Transverse colon (tissue), 4 donors: ENCODE results near the gene NFILZ. TPM values are rescaled to one million over a fixed set of nuclear protein-coding genes. Genes with fewer than 3 reads are reported as not detected.

Experiments used
- DNase-seq: peaks from one replicate; pipeline ENCODE4 v3.0.0-alpha.2; 2019
- H3K27ac ChIP-seq, 4 donors: fragments of 200-600 bp; sonication (generic); 2 replicates each; pipeline ENCODE4 v1.5.1; 2016 to 2018; ENCODE audit warnings: inconsistent platforms in 4 of 4
- H3K27me3 ChIP-seq: fragments of 200-600 bp; sonication (generic); 2 replicates; pipeline ENCODE4 v1.5.1; 2017; ENCODE audit warnings: inconsistent platforms
- H3K36me3 ChIP-seq, 4 donors: fragments of 200-600 bp; sonication (generic); 2 replicates each; pipeline ENCODE4 v1.5.1; 2017 to 2019; ENCODE audit warnings: inconsistent platforms in 4 of 4
- H3K4me1 ChIP-seq, 4 donors: fragments of 200-600 bp; sonication (generic); 2 replicates each; pipeline ENCODE4 v1.5.1; 2017 to 2020; ENCODE audit warnings: inconsistent platforms in 4 of 4
- H3K4me3 ChIP-seq, 4 donors: fragments of 200-600 bp; sonication (generic); 1 replicate in 1 of 4; 2 replicates in 3 of 4; pipeline versions ENCODE4 v1.5.1 to v1.6.1; 2017 to 2019; ENCODE audit warnings: inconsistent platforms in 4 of 4
- H3K9me3 ChIP-seq, 2 donors: fragments of 200-600 bp; sonication (generic); 2 replicates each; pipeline ENCODE4 v1.5.1; 2017 to 2019; ENCODE audit warnings: inconsistent platforms in 2 of 2
- CTCF ChIP-seq, 5 experiments: fragments of 200-600 bp in 3 of 5; fragments of 450-650 bp in 2 of 5; sonication (generic) in 3 of 5; IDR thresholded peaks; 1 replicate in 2 of 5; 2 replicates in 3 of 5; pipeline ENCODE4 v1.5.1; 2016 to 2017; ENCODE audit warnings: antibody characterized with exemption in 5 of 5, inconsistent platforms in 3 of 5, mild to moderate bottlenecking in 2 of 5, moderate library complexity in 1 of 5
- EP300 ChIP-seq: sonication (generic); formaldehyde crosslinking; IDR thresholded peaks from one replicate; pipeline ENCODE4 v1.6.1; 2017; ENCODE audit warnings: antibody characterized with exemption, low read depth
- POLR2A ChIP-seq: fragments of 450-650 bp; IDR thresholded peaks from one replicate; pipeline ENCODE4 v1.6.1; 2016; ENCODE audit warnings: antibody characterized with exemption, mild to moderate bottlenecking, moderate library complexity
- POLR2AphosphoS5 ChIP-seq, 3 donors: sonication (generic); formaldehyde crosslinking; IDR thresholded peaks; one replicate each; pipeline ENCODE4 v1.6.1; 2016; ENCODE audit warnings: antibody characterized with exemption in 3 of 3
- WGBS, 2 donors: methylation state at CpG; one replicate each; pipeline ENCODE4 v1.1.5; 2018; ENCODE audit warnings: low coverage in 1 of 2; 5-methylcytosine and 5-hydroxymethylcytosine counted together
- in situ Hi-C, 4 donors: fragments of 200-750 bp; cut with MboI; loops; one replicate each; pipeline versions ENCODE4 v1.15.0 to v1.15.1; 2017; ENCODE audit warnings: low sequenced_read_pairs in 3 of 4, low pct_ligation_motif_present in 1 of 4, low pct_unique_long_range_greater_than_20kb in 1 of 4
- intact Hi-C: fragments of 100-400 bp; cut with DNase I; formaldehyde crosslinking; loops from one replicate; pipeline ENCODE4 v1.15.1; 2023; ENCODE audit warnings: low total_unique reads
- total RNA-seq, 4 donors: library from RNA; depleted of rRNA; stranded (reverse); fragments of >200 nt; gene quantifications; one replicate each; pipeline ENCODE4 v1.1.0, GENCODE V29; 2016

Gene NFILZ
- total RNA-seq, 4 donors from 2014 or later: not detected

- in situ Hi-C loops: no loop called here
- no peaks in the 10 kb centered on the region for H3K27me3 ChIP-seq
- TF ChIP-seq POLR2AphosphoS5 (IDR thresholded peaks at IDR 0.05) (no peak), CTCF (IDR thresholded peaks at IDR 0.05) (no peak), POLR2A (no peak), EP300 (no peak)
Measured at GRCh38 chr19:8600816-8601215, 29.6 kb upstream of the NFILZ start.

DNA sequence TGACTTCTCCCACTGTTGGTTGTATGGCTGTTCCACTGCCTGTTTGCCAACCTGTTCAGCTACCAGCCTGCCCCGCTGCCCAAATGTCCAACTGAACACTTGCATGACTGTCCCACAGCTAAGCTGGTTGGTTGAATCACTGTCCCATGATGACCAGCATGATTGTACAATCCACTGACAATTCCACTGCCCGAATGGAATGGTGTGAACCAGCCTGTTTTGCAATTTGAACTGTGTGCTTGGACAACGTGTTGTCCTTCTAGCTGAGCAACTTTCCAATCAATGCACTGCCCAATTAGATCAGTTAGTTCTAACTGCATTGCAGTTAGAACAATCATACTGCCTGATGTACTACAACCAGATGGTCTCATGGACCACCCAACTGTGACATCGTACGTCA lies 28.6 kb upstream of the NFILZ start:
- Histone ChIP-seq H3K4me1 (no peaks in the 10 kb centered on the region), H3K9me3 (no peaks in the 10 kb centered on the region), H3K36me3 (no peaks in the 10 kb centered on the region), H3K4me3 (no peak overlapping the region), H3K27ac (no peak overlapping the region), H3K27me3 (no peaks in the 10 kb centered on the region)
- in situ Hi-C loops: no loop called here
- no peak for DNase-seq
- TF ChIP-seq EP300 (no peak), POLR2A (no peak), POLR2AphosphoS5 (IDR thresholded peaks at IDR 0.05) (no peak), CTCF (IDR thresholded peaks at IDR 0.05) (no peak)
- intact Hi-C loops: no loop called here
- 79 to 87% methylated on average over 3 to 5 of the region's 5 CpGs for WGBS, 2 donors

More at GRCh38 chr19:8600816-8601215, 29.6 kb upstream of the NFILZ start:
- WGBS, 2 donors: 87 to 95% methylated on average over 4 to 16 of the region's 16 CpGs
- Histone ChIP-seq H3K4me3 (no peak overlapping the region), H3K36me3 (no peaks in the 10 kb centered on the region), H3K4me1 (no peaks in the 10 kb centered on the region), H3K27ac (no peak overlapping the region), H3K9me3 (no peaks in the 10 kb centered on the region)
- intact Hi-C loops: no loop called here
- DNase-seq: no peak

GRCh38 chr19:8605514-8605913 lies 24.9 kb upstream of the NFILZ start:
- Histone ChIP-seq H3K27me3 (peaks cover 7% of the 10 kb centered on the region), H3K4me1 (peaks cover 0 to 19% (median 11%) of the 10 kb centered on the region in 4 donors), H3K36me3 (no peaks in the 10 kb centered on the region), H3K27ac (no peak overlapping the region), H3K9me3 (no peaks in the 10 kb centered on the region), H3K4me3 (no peak overlapping the region)
- intact Hi-C loops (no loop called here), in situ Hi-C loops (no loop called here)
- TF ChIP-seq POLR2AphosphoS5 (IDR thresholded peaks at IDR 0.05) (no peak), EP300 (no peak), CTCF (IDR thresholded peaks at IDR 0.05) (no peak), POLR2A (no peak)
- DNase-seq: no peak
- 94% methylated on average over 17 of the region's 17 CpGs; no CpG with 5 or more reads in 1 of the 2 donors for WGBS, 2 donors

GRCh38 chr19:8607386-8607785 lies 23.0 kb upstream of the NFILZ start:
- no peak overlapping the region for H3K27ac ChIP-seq
- DNase-seq: no peak
- intact Hi-C loops: no loop called here
- peaks cover 7% of the 10 kb centered on the region for H3K27me3 ChIP-seq
- no peaks in the 10 kb centered on the region for H3K36me3 ChIP-seq
- no peak overlapping the region for H3K4me3 ChIP-seq
- in situ Hi-C loops: no loop called here
- TF ChIP-seq EP300 (no peak), POLR2A (no peak), POLR2AphosphoS5 (IDR thresholded peaks at IDR 0.05) (no peak), CTCF (IDR thresholded peaks at IDR 0.05) (no peak)
- 80 to 88% methylated on average over 4 of the region's 4 CpGs for WGBS, 2 donors
- H3K9me3 ChIP-seq: no peaks in the 10 kb centered on the region
- H3K4me1 ChIP-seq: peaks cover 0 to 24% (median 14%) of the 10 kb centered on the region in 4 donors
